ENCODE data around the gene ANKS6. TPM values are rescaled to one million over a fixed set of nuclear protein-coding genes. Genes with fewer than 3 reads are reported as not detected.

The ANKS6 gene
- total and polyA plus RNA-seq, 2 of the 4 experiments (the other 2 are of a cell fraction), result 9.0 to 23.6 TPM

- no TSS peak for BruUV-seq (replicated peaks)
- POLR2A ChIA-PET (ENCODE audit: unreplicated experiment), result no interaction called here
- CTCF ChIA-PET, result interaction anchor here (1.0 kb wide), 1 partner anchor 9 kb away, joined by 3 read pairs; no protein-coding TSS in a partner anchor
- Histone ChIP-seq H4K20me1 (ENCODE audit: insufficient read depth, low read length) (peaks cover 12% of the 10 kb centered on the region), H3K4me3 (ENCODE audit: insufficient read depth, low read depth, low read length) (no peak overlapping the region), H3K9me3 (ENCODE audit: control insufficient read depth, insufficient read depth, low read length) (no peaks in the 10 kb centered on the region), H3K4me1 (ENCODE audit: control insufficient read depth, insufficient read depth, low read length) (no peaks in the 10 kb centered on the region), H3K9me1 (ENCODE audit: insufficient read depth, low read length) (peaks cover 5% of the 10 kb centered on the region; the same call in 1 of the 2 replicates), H2BK5ac (ENCODE audit: low read depth, low read length, poor library complexity, severe bottlenecking) (no peak overlapping the region), H2AK5ac (ENCODE audit: low read depth, low read length) (no peak overlapping the region), H3K14ac (replicated peaks; ENCODE audit: low read depth, low read length) (no peak overlapping the region), H3K23ac (ENCODE audit: low read depth, low read length) (no peak overlapping the region), H4K8ac (ENCODE audit: low read depth in 2 of 2, low read length in 2 of 2) (no peak overlapping the region), H2BK20ac (ENCODE audit: low read depth, low read length) (no peak overlapping the region), H2BK120ac (ENCODE audit: low read depth, low read length) (no peak overlapping the region), H3K79me1 (ENCODE audit: low read depth in 1 of 2, low read length in 2 of 2) (peaks cover 21 to 33% of the 10 kb centered on the region in 2 experiments), H4K5ac (ENCODE audit: low read depth, low read length) (no peak overlapping the region), H3K36me3 (ENCODE audit: control insufficient read depth, insufficient read depth, low read length) (peaks cover 35% of the 10 kb centered on the region), H3K4ac (ENCODE audit: low read depth, low read length) (no peak overlapping the region), H4K91ac (ENCODE audit: insufficient read depth, low read depth, low read length) (no peak overlapping the region), H3K4me2 (ENCODE audit: low read depth, low read length) (no peak overlapping the region), H3K18ac (ENCODE audit: low read depth, low read length) (no peak overlapping the region), H2BK15ac (ENCODE audit: low read depth, low read length) (no peak overlapping the region), H3K27ac (ENCODE audit: insufficient read depth, low read length) (no peak overlapping the region), H3K56ac (ENCODE audit: extremely low read depth, insufficient read depth, low read length) (no peak overlapping the region), H2AFZ (replicated peaks; ENCODE audit: low read length, poor library complexity) (no peak overlapping the region), H2AK9ac (replicated peaks; ENCODE audit: low read depth, low read length, poor library complexity) (no peak overlapping the region), H3K9ac (ENCODE audit: low read depth, low read length) (no peak overlapping the region), H3K27me3 (ENCODE audit: control insufficient read depth, insufficient read depth, low read length) (no peaks in the 10 kb centered on the region)
- WGBS, 2 experiments (ENCODE audit: extremely low coverage in 2 of 2, insufficient read length in 1 of 2), result 100% methylated on average over 2 of the region's 11 CpGs; no CpG with 5 or more reads in 1 of the 2 experiments
- TF ChIP-seq SMC3 (IDR thresholded peaks at IDR 0.05; ENCODE audit: low read depth, low read length), result no peak
- no peak for TF ChIP-seq MAZ (IDR thresholded peaks at IDR 0.05; ENCODE audit: borderline replicate concordance, low read depth, low read length)
- TF ChIP-seq RCOR1 (IDR thresholded peaks at IDR 0.05; ENCODE audit: insufficient replicate concordance, low read length), result no peak
- TF ChIP-seq CEBPB (IDR thresholded peaks at IDR 0.05; ENCODE audit: low read depth, low read length), result no peak
- TF ChIP-seq CTCF (conservative IDR thresholded peaks at IDR 0.05; ENCODE audit: low read depth, low read length), result no peak
- no peak for TF ChIP-seq USF2 (IDR thresholded peaks at IDR 0.05; ENCODE audit: low read depth, low read length)
- TF ChIP-seq NFE2L2 (IDR thresholded peaks at IDR 0.05; ENCODE audit: low read depth, low read length), result no peak
- no peak for TF ChIP-seq FOS (IDR thresholded peaks at IDR 0.05; ENCODE audit: low read depth, low read length)
- in situ Hi-C loops (cut with MboI; ENCODE audit: low sequenced_read_pairs), result no loop called here
- intact Hi-C loops (cut with micrococcal nuclease), result no loop called here
- no peak for DNase-seq
- no peak for ATAC-seq (ENCODE audit: low read depth)
- dilution Hi-C loops (cut with HindIII; ENCODE audit: low sequenced_read_pairs, unreplicated experiment), result no loop called here
Measured at GRCh38 chr9:98784831-98785806, 11.2 kb downstream of the ANKS6 start.

Data from IMR-90 (cell line).